Measurements from ENCODE around the gene S1PR2.

S1PR2 gene, protein sequence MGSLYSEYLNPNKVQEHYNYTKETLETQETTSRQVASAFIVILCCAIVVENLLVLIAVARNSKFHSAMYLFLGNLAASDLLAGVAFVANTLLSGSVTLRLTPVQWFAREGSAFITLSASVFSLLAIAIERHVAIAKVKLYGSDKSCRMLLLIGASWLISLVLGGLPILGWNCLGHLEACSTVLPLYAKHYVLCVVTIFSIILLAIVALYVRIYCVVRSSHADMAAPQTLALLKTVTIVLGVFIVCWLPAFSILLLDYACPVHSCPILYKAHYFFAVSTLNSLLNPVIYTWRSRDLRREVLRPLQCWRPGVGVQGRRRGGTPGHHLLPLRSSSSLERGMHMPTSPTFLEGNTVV

DNA sequence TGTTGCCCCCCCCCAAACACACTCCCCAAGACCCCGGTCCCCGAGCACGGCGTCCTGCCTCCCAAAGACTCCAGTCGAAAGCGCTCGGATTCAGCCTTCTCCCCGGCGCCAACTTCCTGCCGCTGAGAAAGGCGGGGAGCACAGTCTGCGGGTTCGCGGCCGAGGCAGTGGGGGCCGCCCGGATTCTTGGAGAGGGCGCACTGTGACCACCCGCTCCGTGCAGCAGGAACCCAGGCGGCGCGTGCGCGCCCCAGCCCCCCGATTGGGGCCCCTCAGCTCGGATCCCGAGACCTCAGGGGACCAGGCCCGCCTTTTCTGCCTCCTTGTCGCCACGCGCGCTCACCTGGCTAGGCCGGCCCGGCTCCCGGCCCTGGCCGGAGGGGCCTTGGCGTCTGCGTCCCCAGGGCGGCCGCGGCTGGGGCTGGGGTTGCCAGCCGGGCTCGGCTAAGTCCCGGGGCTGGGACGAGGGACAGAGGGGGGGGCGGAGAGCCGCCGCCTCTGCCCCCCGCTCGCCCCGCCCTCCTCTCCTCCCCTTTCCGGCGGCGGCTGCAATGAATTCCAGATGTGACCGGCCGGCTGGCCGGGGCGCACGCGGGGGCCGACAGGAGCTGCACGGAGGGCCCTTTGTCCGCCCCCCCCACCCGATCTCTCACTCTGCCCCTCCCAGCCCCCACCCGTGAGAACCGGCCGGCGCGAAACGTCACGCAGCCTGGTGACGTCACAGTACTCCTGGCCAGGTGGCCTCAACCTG is at the start of gene S1PR2:
Gene S1PR2, minus strand, starts transcription at position 471 of the 751 bp plus-strand sequence. CDS start 6,426 bp downstream, outside the sequence.
- TF ChIP-seq, protein P1, sequence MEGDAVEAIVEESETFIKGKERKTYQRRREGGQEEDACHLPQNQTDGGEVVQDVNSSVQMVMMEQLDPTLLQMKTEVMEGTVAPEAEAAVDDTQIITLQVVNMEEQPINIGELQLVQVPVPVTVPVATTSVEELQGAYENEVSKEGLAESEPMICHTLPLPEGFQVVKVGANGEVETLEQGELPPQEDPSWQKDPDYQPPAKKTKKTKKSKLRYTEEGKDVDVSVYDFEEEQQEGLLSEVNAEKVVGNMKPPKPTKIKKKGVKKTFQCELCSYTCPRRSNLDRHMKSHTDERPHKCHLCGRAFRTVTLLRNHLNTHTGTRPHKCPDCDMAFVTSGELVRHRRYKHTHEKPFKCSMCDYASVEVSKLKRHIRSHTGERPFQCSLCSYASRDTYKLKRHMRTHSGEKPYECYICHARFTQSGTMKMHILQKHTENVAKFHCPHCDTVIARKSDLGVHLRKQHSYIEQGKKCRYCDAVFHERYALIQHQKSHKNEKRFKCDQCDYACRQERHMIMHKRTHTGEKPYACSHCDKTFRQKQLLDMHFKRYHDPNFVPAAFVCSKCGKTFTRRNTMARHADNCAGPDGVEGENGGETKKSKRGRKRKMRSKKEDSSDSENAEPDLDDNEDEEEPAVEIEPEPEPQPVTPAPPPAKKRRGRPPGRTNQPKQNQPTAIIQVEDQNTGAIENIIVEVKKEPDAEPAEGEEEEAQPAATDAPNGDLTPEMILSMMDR (IDR thresholded peaks at IDR 0.05): no peak

DNA sequence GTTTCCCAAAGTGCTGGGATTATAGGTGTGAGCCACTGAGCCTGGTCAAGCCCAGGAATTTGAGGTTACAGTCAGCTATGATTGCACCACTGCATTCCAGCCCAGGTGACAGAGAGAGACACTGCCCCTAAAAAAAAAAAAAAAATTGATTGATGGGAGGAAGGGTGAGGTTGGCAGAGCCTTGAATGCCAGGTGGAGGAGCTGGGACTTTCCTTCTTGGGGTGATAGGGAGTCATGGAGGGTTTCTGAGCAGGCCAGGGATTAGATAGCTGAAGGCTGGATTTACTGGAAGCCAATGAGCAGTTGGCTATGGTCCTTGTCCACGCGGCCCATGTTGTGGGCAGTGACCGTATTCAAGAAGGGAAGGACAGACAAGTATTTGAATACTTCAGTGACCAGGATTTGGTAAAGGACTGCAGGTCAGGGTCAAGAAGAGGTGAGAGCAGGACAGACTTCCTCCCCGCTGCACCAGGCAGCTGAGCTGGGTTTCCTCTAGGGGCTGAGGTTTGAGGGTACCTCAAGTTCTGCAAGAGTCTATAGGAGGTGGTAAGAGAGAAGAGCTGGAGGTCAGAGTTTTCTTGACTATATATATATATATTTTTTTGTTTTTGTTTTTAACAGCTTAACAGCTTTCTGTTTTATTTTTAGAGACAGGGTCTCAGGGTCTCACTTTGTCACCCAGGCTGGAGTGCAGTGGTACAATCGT is 48.8 kb upstream of the S1PR2 start:
- TF ChIP-seq, protein P1 (IDR thresholded peaks at IDR 0.05): no peak

DNA sequence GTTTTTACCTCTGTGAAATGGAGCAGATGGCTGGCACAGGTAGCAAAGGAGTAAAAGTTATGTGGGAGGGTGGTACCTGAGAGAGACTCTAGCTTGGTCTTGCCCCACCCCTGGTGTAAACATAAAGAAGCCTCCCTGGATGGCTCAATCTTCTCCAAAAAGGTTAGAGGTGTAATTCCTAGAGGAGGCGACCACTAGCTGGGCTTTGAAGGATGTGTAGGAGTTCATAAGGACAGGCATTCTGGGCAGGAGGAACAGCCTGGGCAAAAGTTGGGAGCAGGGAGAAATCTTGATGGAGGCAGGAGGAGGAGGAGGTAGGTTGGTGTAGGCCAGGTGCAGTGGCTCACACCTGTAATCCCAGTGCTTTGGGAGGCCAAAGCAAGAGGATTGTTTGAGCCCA is 47.8 kb upstream of the S1PR2 start:
- TF ChIP-seq, protein P1 (IDR thresholded peaks at IDR 0.05): no peak

DNA sequence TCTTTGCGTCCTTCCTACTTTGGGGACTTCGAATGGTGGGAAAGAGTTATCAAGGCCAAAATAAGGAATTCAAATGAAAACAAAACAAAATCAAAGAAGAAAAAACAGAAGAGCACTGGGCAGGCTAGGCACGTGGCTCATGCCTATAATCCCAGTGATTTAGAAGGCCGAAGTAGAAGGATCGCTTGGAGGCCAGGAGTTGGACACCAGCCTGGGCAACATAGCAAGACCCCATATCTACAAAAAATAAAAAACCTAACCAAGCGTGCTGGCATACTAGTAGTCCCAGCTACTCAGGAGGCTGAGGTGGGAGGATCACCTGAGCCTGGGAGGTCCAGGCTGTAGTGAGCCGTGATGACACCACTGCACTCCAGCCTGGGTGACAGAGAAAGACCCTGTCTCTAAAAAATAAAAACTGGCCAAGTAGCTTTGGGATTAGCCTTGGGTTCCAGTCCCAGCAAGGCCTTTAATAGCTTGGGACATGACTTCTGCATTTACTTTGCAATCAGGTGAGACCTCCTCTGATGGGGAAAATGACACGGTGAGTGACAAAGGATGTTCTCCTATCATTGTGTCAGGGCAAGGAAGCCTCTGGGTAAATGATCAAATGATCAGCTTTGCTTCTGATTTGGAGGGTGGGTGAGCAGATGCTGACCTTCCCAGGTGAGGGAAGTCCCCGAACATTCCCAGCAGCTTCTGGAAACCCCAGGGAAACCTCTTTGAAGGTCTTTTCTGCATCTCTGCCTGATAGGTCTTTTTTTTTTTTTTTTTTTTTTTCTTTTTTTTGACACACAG is 46.9 kb upstream of the S1PR2 start:
- TF ChIP-seq, protein P1 (IDR thresholded peaks at IDR 0.05): no peak

DNA sequence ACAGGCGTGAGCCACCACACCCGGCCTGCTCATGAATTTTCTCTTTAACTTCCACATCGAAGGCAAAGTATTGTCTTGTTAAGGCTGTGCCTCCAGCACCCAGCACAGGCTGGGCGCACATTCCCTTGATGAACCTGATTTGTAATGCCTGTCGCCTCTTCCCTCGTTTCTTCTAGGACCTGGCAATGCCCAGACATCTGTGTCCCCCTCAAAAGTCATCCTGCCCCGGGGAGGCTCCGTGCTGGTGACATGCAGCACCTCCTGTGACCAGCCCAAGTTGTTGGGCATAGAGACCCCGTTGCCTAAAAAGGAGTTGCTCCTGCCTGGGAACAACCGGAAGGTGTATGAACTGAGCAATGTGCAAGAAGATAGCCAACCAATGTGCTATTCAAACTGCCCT is 43.5 kb upstream of the S1PR2 start:
- TF ChIP-seq, protein P1 (IDR thresholded peaks at IDR 0.05): no peak

DNA sequence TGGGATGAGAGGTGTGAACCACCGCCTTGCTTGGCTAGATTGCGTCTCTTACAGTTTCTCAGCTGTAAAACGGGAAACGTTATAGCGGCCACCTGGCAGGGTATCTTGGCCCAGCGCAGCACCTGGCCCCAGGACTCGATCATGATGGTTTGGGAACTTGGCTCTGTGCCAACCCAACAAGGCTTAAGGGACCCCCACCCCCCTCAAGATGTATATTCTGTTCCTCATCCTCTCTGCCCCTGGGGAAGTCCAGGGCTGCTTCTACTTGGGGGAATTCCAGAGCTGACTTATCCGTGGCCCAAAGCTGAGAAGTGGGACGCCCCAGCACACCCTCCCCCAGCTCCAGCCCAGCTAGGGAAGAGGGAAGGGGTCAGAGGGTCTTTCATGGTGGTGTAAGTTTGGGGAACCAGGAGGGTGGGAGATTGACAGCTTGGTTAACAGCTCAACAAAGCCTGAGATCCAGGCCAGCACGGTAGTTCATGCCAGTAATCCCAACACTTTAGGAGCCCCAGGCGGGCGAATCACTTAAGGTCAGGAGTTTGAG is 40.5 kb upstream of the S1PR2 start:
- TF ChIP-seq, protein P1 (IDR thresholded peaks at IDR 0.05): no peak

Data from LNCAP (cell line).